ENCODE data around the gene FCGR1A. TPM values are rescaled to one million over a fixed set of nuclear protein-coding genes. Genes with fewer than 3 reads are reported as not detected.
"Not testable (repeated sequence)": the region's sequence is repeated elsewhere in the genome, so short reads cannot be mapped to it uniquely, and the experiment has no call there.

Gene FCGR1A
- total RNA-seq, 1 experiment from 2014 or later = not detected

DNA sequence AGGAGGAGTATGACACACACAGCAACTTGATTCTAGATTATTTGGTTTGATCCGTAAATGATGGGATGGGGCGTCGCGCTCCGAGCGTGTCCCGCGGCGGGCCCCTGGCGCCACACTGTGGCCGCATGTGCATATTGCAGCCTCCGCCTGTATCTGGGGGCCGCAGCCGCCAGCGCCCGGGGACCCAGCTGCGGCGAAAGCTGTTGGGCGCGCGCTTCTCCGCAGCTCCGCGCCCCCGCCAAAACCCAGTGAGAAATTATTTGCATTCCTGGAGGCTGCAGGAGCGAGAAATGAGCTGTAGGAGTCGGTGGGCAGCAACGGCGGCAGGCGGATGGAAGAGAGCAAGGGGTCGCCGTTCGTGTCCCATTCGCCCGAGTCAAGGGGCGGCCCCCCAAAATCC, 10.0 kb downstream of the FCGR1A start:
- H2AFZ ChIP-seq (ENCODE audit: low read depth, low read length, poor library complexity, severe bottlenecking); BruUV-seq (replicated peaks); H4K20me1 ChIP-seq (ENCODE audit: insufficient read depth); H3K9me2 ChIP-seq (ENCODE audit: insufficient read depth); H3K36me3 ChIP-seq (ENCODE audit: control insufficient read depth in 1 of 2, insufficient read depth in 2 of 2, low read length in 2 of 2); intact Hi-C loops (cut with micrococcal nuclease); H3K9me3 ChIP-seq (ENCODE audit: control insufficient read depth in 1 of 2, insufficient read depth in 1 of 2, low read depth in 1 of 2, low read length in 2 of 2); DNase-seq (ENCODE audit: low read depth, low spot score); POLR2A ChIA-PET; RAD21 ChIA-PET (ENCODE audit: low non-redundant PET in 1 of 2, low total read pairs in 2 of 2, uncharacterized antibody in 2 of 2, unreplicated experiment in 2 of 2); H3K4me1 ChIP-seq (ENCODE audit: control insufficient read depth in 1 of 2, insufficient read depth in 2 of 2, low read length in 2 of 2); CTCF ChIA-PET; H3K79me2 ChIP-seq (ENCODE audit: insufficient read depth, low read length); H3K27me3 ChIP-seq (ENCODE audit: insufficient read depth, low read length): not testable (repeated sequence)
- Histone ChIP-seq H3K27ac (ENCODE audit: low read depth, low read length) (peak overlapping the region; percentile 26; the same call in 1 of the 2 replicates), H3K4me3 (replicated peaks in 1 of 2; ENCODE audit: low read depth in 1 of 2, low read length in 2 of 2) (peak overlapping the region; percentile 27 to 53; a peak in 3 of 4 replicates), H3K4me2 (ENCODE audit: low read length) (peak overlapping the region; percentile 61), H3K9ac (ENCODE audit: low read length) (0 out of 2 replicates have a peak overlapping the region, but pooled peaks have one; percentile 8)
- peak; percentile 77 for ATAC-seq
- TF ChIP-seq RAD21 (IDR thresholded peaks at IDR 0.05; ENCODE audit: low read depth) = peak; percentile 30

DNA sequence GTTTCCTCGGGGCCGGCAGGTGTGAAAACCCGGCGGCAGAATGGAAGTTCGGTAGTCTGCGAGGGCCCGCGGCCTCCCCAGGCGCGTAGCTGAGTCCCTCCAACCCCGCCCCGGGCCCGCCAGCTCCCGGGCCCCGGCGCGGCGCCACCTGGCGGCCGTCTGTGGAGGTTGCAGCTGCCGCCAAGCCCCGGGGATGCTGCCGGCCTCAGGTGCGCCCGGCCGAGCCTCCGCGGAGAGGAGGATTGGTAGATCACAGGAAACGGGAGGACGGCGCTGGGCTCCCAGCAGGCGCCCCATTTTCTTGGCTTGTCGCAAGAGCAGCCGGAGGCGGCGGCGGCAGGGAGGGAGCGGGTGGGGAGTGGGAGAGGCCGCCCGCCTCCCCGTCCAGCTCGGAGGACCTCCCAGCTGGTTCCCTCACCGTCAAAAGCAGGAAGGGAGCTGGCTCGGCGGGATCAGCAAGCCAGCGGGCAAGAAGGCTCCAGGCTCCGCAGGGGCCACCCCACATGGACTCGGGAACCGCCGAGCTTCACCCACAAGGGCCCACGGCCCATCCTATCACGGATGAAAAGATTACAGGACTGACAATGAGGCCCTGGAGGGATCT, 10.5 kb downstream of the FCGR1A start:
- TF ChIP-seq RAD21 (IDR thresholded peaks at IDR 0.05; ENCODE audit: low read depth) = peak; percentile 22; the same call in 1 of the 2 replicates
- TF ChIP-seq, protein P1, sequence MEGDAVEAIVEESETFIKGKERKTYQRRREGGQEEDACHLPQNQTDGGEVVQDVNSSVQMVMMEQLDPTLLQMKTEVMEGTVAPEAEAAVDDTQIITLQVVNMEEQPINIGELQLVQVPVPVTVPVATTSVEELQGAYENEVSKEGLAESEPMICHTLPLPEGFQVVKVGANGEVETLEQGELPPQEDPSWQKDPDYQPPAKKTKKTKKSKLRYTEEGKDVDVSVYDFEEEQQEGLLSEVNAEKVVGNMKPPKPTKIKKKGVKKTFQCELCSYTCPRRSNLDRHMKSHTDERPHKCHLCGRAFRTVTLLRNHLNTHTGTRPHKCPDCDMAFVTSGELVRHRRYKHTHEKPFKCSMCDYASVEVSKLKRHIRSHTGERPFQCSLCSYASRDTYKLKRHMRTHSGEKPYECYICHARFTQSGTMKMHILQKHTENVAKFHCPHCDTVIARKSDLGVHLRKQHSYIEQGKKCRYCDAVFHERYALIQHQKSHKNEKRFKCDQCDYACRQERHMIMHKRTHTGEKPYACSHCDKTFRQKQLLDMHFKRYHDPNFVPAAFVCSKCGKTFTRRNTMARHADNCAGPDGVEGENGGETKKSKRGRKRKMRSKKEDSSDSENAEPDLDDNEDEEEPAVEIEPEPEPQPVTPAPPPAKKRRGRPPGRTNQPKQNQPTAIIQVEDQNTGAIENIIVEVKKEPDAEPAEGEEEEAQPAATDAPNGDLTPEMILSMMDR (IDR thresholded peaks at IDR 0.05 in 2 of 3, conservative IDR thresholded peaks at IDR 0.05 in 1 of 3; ENCODE audit: borderline replicate concordance in 1 of 3, insufficient read depth in 1 of 3, low read depth in 2 of 3, low read length in 2 of 3) = peak in 2 of 3 experiments; percentile 33 to 51; a peak in 3 of 6 replicates
- H3K4me3 ChIP-seq (replicated peaks in 1 of 2; ENCODE audit: low read depth in 1 of 2, low read length in 2 of 2) = peak overlapping the region; percentile 42 to 53
- POLR2A ChIA-PET; H3K9me3 ChIP-seq (ENCODE audit: control insufficient read depth in 1 of 2, insufficient read depth in 1 of 2, low read depth in 1 of 2, low read length in 2 of 2); BruUV-seq (replicated peaks); H3K36me3 ChIP-seq (ENCODE audit: control insufficient read depth in 1 of 2, insufficient read depth in 2 of 2, low read length in 2 of 2); CTCF ChIA-PET; H3K79me2 ChIP-seq (ENCODE audit: insufficient read depth, low read length); RAD21 ChIA-PET (ENCODE audit: low non-redundant PET in 1 of 2, low total read pairs in 2 of 2, uncharacterized antibody in 2 of 2, unreplicated experiment in 2 of 2); H3K4me1 ChIP-seq (ENCODE audit: control insufficient read depth in 1 of 2, insufficient read depth in 2 of 2, low read length in 2 of 2); H3K9me2 ChIP-seq (ENCODE audit: insufficient read depth); DNase-seq (ENCODE audit: low read depth, low spot score); H4K20me1 ChIP-seq (ENCODE audit: insufficient read depth); intact Hi-C loops (cut with micrococcal nuclease); H2AFZ ChIP-seq (ENCODE audit: low read depth, low read length, poor library complexity, severe bottlenecking); H3K27me3 ChIP-seq (ENCODE audit: insufficient read depth, low read length): not testable (repeated sequence)
- H3K9ac ChIP-seq (ENCODE audit: low read length) = peak overlapping the region; percentile 50
- H3K27ac ChIP-seq (ENCODE audit: low read depth, low read length) = peak overlapping the region; percentile 26; the same call in 1 of the 2 replicates
- H3K4me2 ChIP-seq (ENCODE audit: low read length) = peak overlapping the region; percentile 61
- ATAC-seq = peak; percentile 95

DNA sequence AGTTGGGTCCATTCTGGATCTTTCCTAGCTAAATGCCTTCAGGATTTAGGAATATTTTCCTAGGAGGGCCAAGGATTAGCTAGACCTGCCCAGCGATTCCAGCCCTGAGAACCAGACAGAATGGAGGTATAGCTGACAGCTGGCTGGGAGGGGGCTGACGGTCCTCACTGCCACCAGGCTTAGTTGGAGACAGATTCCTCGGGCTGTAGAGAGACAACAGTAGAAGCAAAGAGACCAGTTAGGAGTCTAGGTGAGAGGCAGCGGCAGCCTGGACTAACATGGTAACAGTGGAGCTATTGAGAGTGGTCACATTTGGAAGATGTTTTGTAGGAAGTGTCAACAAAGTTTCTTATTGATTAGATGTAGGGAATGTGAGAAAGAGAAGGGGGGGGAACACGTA, 11.4 kb downstream of the FCGR1A start:
- H3K27ac ChIP-seq (ENCODE audit: low read depth, low read length); H3K9ac ChIP-seq (ENCODE audit: low read length); ATAC-seq; H3K4me3 ChIP-seq (replicated peaks in 1 of 2; ENCODE audit: low read depth in 1 of 2, low read length in 2 of 2); H3K9me2 ChIP-seq (ENCODE audit: insufficient read depth); H3K36me3 ChIP-seq (ENCODE audit: control insufficient read depth in 1 of 2, insufficient read depth in 2 of 2, low read length in 2 of 2); H3K9me3 ChIP-seq (ENCODE audit: control insufficient read depth in 1 of 2, insufficient read depth in 1 of 2, low read depth in 1 of 2, low read length in 2 of 2); POLR2A ChIA-PET; CTCF ChIA-PET; H4K20me1 ChIP-seq (ENCODE audit: insufficient read depth); intact Hi-C loops (cut with micrococcal nuclease); DNase-seq (ENCODE audit: low read depth, low spot score); H3K27me3 ChIP-seq (ENCODE audit: insufficient read depth, low read length); H3K79me2 ChIP-seq (ENCODE audit: insufficient read depth, low read length); RAD21 ChIA-PET (ENCODE audit: low non-redundant PET in 1 of 2, low total read pairs in 2 of 2, uncharacterized antibody in 2 of 2, unreplicated experiment in 2 of 2); H2AFZ ChIP-seq (ENCODE audit: low read depth, low read length, poor library complexity, severe bottlenecking); H3K4me1 ChIP-seq (ENCODE audit: control insufficient read depth in 1 of 2, insufficient read depth in 2 of 2, low read length in 2 of 2): not testable (repeated sequence)
- TSS peak; percentile 82 for BruUV-seq (replicated peaks)
- H3K4me2 ChIP-seq (ENCODE audit: low read length) = peak overlapping the region; percentile 61

DNA sequence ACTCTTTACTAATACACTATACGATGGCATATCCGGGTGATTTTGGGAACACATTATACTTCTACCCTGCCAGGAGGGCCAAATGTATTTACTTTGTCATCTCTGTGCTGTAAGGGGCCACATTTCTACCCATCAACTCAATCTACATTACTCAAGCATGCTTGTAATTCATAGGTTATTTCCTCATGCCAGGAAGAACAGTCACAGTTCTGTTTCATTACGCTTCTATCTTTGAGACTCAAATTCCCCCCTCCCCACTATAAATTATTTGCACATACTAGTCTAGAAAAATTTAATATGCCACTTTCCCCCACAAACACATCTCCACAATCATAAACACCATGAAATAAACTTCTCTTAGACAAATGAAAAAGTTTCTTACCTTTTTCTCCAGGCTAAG, 19.1 kb downstream of the FCGR1A start:
- RAD21 ChIA-PET (ENCODE audit: low non-redundant PET in 1 of 2, low total read pairs in 2 of 2, uncharacterized antibody in 2 of 2, unreplicated experiment in 2 of 2); H3K79me2 ChIP-seq (ENCODE audit: insufficient read depth, low read length); BruUV-seq (replicated peaks); H3K27ac ChIP-seq (ENCODE audit: low read depth, low read length); DNase-seq (ENCODE audit: low read depth, low spot score); ATAC-seq; H3K4me3 ChIP-seq (replicated peaks in 1 of 2; ENCODE audit: low read depth in 1 of 2, low read length in 2 of 2); H2AFZ ChIP-seq (ENCODE audit: low read depth, low read length, poor library complexity, severe bottlenecking); H4K20me1 ChIP-seq (ENCODE audit: insufficient read depth); POLR2A ChIA-PET; H3K27me3 ChIP-seq (ENCODE audit: insufficient read depth, low read length); H3K36me3 ChIP-seq (ENCODE audit: control insufficient read depth in 1 of 2, insufficient read depth in 2 of 2, low read length in 2 of 2); H3K9me2 ChIP-seq (ENCODE audit: insufficient read depth); H3K9ac ChIP-seq (ENCODE audit: low read length); H3K9me3 ChIP-seq (ENCODE audit: control insufficient read depth in 1 of 2, insufficient read depth in 1 of 2, low read depth in 1 of 2, low read length in 2 of 2); CTCF ChIA-PET; H3K4me1 ChIP-seq (ENCODE audit: control insufficient read depth in 1 of 2, insufficient read depth in 2 of 2, low read length in 2 of 2); H3K4me2 ChIP-seq (ENCODE audit: low read length); intact Hi-C loops (cut with micrococcal nuclease): not testable (repeated sequence)

All from HCT116 (cell line).